ENCODE measurements around the gene GLYR1.
"Not testable (repeated sequence)": the region's sequence is repeated elsewhere in the genome, so short reads cannot be mapped to it uniquely, and the experiment has no call there.

The GLYR1 gene

DNA sequence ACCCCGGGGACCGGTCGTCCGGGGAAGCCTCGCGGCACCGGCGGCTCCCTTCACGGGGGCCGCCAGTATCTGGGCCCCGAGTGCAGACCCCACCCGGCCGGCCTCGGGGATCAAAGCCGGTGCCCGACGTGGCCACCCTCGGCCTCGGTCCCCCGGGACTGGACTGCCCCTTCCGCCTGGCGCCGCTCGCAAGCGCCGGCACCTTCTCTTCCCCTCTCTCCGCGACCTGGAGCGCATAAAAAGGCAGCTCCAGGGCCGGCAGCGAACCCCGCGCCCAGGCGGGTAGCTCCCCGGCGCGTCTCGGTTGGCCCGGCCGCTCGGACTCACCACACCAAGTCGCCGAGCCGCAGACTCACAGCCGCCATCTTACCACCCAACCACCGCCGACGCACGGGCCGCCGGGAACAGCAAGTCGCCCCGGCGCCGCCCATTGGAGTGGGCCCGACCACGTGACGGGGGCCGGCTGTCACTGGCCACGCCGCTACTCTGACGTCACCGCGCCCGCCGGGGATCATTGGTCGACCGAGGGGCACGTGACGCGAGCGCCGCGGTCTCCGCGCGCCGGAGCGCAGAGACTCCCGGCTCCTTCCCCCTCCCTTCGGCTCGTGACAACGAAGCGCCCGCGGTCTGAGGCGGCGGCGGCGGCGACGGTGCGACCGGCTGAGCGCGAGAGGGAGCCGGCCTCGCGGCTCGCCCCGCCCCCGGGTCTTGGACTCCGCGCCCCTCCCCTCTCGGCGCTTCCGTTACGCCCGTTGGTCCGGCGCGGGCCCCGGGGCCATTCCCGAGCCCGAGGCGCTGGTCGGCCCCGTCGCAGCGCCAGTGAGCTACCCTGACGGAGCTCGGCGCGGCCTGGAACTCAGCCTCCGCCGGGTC, at the start of gene GLYR1, which contains the start of gene UBN1:
Gene GLYR1, minus strand, starts transcription at position 388 of the 873 bp plus-strand sequence. Its CDS starts 23 bp downstream, at position 365.
Gene UBN1, plus strand, starts transcription at position 581 of the 873 bp plus-strand sequence. CDS start 5,437 bp downstream, outside the sequence.
- peak; percentile 99 for DNase-seq

DNA sequence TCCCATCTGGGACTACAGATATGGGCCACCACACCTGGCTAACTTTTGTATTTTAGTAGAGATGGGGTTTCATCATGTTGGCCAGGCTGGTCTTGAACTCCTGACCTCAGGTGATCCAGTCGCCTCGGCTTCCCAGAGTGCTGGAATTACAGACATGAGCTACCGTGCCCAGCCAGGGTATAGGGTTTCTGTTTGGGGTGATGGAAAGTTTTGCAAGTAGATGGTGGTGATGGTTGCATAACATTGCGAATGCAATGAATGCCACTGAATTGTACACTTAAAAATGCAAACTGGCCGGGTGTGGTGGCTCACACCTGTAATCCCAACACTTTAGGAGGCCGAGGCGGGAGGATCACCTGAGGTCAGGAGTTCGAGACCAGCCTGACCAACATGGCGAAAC, 49.7 kb upstream of the GLYR1 start:
- DNase-seq: not testable (repeated sequence)

DNA sequence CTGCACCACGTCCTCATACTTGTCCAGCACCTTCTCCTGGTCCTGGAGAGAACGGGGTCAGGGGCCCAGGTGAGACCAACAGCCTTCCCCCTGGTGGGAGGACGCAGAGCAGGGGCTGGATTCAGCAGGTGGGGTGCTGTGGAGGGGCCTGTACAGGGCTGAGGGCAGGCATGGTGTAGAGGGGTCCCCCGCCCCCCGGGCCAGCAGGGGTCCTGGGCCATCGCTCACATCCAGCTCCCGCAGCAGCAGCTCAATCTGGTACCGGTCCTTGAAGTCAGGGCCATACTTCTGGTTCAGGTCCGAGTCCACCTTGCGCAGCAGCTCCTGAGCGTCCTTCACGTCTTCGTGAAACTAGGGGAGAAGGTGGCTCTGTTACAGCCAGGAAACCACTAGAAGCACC, 48.3 kb upstream of the GLYR1 start:
- DNase-seq: no peak

DNA sequence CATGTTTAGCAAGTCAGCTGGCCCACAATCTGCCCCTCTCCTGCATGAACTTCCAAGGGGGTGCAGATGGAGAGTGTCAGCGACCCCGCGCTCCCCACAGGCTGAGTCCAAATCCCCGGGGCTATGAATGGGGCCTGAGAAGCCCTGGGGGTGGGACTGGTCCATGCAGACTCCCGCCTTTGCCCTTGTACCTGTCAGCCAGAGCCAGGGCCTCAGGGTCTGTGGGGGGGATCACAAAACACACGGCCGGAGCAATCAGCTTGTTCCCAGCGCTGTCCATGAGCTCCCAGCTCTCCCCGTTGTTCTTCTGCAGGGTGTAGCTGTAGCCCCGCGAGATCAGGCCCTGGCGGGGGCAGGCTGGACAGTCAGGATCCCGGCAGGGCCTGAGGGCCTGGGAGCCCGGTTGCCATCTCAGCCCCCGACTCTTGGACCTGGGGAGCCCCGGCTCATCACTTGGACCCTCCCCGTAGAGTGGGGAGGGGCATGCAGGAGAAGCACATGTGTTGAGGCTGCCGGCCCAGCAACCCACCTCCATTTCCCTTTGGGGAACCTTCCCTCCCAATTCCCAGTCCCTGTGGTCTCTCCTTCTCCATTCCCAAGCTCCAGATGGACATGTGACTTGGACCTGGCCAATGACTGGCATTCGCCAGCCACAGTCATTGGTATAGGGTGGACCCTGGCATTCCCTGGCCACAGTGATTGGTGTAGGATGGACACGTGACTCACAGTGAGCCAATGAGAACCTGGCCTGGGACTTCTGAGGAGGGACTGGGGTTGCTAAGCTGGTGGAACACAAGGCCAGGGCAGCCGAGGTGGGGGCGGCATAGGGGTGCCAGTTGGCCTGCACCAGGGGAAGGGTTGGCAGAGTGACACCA, 47.4 kb upstream of the GLYR1 start:
- DNase-seq: no peak

DNA sequence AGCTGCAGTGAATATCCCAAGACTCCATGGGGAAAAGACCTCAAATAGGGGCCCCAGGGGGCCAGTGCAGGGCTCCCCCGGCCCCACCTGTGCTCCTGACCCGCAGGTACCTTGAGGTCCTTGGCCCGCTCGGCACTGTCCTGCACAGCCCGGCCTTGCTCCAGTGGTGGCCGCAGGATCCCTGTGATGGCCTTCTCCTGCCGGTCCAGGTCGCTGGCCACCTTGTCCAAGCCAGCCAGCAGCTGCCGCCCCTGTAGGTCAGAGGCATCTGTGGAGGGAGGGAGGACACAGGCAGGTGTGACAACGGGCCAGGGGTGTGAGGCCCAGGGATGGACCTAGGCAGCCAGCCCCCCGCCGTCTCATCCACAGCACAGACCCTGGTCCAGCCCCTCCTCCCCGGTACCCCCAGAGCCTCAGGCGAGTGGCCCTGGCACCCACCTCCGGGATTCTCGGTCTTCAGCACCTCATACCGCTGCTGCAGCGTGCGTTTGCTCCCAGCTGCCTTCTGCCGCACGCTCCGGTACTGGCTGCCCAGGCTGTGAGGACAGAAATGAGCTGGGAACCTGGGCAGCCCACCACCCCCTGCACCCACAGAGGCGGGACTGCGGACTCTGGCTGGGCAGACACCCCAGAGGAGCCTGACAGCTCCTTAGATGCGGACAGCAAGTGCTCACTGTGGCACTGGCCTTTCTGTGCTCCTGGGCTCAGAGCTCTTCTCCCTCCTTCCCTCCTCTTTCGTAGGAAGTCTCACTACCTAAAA, 46.2 kb upstream of the GLYR1 start:
- DNase-seq: no peak

DNA sequence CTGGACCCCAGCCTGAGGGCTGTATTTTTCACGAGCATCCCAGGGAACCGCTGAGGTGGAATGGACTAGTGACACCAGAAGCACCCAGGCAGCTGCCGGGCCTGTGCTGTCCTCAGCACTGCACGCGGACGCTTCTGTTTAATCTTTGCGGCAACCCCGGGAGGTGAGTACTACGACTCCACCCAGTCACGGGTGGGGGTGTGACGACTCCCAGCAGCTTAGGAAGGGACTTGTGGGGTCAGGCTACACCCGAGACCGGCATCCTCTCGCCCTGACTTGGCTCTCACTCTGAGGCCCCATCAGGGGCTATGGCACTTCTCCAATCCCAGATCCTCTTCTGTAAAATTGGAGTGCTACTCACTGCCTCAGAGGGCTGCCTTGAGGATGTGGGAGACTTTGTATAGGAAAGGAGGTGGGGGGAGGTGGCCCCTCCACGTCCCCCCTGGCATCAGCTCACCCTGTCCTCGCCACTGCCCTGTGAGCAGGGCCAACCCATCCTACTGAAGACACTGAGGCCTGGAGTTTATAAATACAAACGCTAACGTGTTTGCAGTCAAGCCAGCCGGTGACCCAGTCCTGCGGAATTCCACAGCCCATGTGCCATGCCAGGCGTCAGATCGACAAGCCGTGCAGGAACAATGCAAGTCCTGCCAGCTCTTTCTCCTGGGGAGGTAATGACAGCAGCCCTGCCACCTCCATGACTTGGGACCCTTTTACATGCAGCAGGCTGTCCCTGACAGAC, 45.4 kb upstream of the GLYR1 start:
- no peak for DNase-seq

DNA sequence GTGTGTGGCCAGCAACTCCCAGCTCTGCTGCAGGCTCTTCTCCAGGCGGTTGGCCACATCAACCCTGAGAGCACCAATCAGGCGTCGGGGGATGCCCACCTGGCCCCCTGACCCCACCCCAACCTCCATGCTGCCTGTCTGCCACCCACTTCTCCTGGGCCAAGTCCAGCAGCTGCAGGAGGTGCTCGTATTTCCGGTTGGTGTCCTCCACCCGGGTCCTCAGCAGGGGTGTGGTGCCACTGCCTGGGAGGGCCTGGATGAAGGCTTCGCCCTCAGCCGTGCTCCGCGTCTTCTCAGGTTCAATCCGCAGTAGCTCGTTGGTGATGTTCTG, 44.8 kb upstream of the GLYR1 start:
- DNase-seq: peak; percentile 41

DNA sequence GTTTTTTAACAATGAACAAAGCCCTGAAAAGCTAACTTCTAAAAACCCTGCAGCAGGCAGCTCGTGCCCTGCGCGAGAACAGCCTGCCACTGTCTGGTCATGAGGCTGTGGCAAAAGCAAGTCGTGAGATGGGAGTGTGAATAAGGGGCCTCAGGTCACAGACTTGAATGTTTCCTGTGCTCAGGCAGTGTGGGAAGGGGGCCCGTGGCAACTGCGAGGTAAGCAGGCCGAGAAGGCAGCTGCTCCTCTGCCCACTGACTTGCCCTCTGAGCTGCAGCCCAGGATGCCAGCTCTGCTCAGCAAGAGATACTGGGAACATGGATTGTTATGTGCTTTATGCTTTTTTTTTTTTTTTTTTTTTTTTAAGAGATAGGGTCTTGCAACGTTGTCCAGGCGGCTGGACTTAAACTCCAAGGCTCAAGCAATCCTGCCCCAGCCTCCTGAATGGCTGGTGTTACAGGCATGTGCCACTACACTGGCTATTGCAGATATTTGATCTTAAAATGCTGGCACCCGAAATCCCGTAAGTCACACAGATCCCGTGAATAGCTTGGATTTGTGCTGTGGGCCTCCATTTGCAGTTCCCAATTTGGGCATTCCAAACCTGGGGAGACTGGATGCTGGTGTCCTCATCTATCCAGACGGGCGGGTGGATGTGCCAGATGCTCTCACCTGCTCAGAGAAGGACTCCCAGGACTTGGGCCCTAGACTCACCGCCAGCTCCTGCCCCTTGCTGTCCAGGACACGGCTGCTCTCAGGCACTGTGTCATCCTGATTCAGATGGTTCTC, 44.2 kb upstream of the GLYR1 start:
- DNase-seq: no peak

DNA sequence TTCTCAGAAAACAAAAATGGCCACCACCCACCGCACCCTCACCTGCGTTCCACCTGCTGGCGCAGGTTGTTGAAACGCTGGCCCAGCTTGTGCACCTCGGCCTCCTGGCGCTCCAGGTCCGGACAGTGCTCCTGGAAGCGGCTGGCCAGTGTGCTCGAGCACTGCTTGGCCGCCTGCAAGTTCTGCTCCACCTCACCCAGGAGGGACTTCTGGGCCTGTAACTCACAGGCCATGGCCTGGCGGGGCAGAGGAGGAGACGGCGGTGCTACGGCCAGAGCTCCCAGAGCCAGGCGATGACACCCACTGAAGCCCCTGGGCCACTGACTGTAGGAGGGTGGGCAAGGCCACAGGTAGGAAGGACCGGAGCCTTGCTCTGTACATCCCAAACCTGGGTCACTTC, 43.6 kb upstream of the GLYR1 start:
- no peak for DNase-seq

DNA sequence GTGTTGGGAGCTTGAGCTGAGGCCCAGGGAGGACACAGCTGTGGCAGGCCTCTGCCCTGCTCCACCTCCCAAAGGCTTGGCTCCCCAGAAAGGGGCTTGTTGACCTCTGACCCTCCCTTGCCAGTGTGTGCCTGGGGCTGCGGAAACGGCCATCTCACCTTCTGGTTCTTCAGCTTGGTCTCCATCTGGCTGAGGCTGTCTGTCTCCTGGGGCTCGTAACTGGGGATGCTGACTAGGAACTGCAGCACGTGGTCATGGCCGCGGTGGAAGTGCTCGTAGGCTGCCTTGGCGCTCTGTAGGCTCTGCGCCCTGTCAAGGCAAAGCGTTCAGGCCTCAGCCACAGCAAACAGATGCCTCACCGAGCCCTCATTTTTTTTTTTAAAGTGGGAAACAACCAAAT, 42.9 kb upstream of the GLYR1 start:
- no peak for DNase-seq

DNA sequence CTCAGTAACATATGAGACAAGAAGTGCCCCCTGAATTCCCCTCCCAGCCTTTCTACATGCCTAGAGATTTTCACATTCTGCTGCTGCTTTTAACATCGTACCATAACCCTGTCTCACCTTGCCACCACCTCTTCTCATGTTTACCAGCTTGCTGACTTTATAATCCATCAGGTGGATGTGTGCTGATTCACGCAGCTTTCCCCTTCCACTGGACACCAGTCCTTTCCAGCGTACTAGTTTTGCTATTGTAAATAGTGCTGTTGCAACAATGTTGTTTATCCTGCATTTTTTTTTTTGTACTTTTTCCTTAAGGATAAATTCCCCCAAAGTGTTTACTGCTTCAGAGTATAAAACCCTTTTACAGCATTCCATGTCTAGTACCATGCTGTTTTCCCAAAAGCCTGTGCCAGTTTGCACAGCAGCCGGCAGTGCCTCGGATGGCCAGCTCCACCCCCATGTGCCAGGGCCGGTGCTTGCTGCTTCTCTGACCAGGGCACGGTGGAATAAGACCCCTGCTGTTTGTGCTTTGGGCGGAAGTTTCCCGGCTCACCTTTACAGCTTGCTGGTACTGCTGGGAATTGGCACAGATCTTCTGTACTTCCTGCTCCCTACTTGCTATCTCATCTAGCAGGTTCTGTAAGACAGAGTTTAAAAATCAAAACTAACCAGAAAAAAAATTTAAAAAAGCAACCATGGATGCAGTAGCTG, 41.5 kb upstream of the GLYR1 start:
- DNase-seq: peak; percentile 40

DNA sequence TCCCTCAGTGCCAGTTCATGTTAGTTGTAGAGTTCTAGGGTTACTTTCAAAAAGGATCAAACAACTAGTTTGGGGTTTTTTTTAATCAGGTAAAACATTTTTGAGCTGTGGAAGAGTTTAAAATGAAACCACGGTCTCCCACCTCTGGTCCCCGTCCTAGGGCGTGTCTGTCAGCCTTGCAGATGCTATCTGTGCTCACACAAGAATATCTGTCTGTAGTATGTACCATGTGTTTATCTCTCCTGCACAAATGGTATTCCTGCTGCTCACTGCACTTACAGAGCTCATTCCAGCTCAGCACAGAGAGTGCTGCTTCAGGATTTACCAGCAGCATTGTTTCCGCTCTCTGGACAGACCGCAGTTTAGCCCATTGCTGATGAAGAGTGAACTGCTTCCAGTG, 39.1 kb upstream of the GLYR1 start:
- DNase-seq: no peak

DNA sequence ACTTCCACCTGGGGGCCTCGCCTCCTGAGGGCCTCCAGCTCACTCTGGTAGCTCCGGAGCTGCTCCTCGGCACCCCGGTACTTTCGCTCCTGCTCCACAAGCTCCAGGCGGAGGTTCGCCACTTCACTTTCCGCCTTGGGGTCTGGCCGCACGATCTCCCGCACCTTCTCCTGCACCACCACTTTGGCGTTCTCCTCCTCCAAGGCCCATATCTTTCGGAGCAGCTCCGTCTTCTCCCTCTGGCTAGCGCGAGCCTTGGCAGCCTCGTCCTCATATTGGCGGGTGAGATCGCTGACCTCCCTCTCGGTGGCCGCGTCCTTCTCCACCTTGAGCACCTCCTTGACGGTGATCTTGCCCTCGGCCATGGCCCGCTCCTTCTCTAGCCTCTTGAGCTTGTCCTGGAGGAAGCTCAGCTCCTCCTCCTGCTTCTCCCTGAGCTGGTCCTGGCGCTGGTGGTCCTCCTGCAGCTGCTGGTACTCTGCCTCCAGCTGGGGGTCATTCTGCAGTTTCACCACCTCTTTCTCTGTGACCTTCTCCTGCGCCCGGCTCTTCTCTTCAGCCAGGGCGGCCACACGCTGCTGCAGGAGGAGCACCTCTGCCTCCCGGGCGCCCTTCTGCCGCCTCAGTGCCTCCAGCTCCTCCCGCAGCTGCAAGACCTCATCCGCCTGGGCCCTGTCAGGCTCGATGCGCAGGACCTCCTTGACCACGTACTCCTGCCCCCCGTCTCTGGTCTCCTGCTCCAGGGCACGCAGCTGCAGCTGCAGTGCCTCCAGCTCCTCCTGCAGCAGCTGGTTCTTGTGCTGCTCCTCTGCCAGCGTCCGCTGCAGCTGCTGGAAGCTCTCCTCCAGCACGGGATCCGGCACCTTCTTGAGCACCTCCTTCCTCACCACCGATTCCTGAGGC, 38.1 kb upstream of the GLYR1 start:
- DNase-seq: no peak

DNA sequence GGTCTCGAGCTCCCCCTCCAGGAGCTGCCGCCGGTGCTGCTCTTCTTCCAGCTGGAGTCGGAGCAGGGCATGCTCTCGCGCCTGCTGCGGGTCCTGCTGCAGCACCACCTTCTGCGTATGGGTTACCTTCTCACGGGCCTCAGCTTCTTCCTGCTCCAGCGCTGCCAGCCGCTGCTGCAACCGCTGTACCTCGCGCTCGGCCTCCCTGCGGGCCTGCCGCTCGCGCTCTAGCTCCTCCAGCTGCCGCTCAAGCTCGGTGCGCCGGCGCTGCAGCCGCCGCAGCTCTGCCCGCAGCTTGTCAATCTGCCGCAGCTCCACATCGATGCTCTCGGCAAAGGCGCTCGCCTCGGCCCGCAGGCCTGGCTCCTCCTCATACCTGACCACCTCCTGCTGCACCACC, 37.1 kb upstream of the GLYR1 start:
- DNase-seq: no peak

DNA sequence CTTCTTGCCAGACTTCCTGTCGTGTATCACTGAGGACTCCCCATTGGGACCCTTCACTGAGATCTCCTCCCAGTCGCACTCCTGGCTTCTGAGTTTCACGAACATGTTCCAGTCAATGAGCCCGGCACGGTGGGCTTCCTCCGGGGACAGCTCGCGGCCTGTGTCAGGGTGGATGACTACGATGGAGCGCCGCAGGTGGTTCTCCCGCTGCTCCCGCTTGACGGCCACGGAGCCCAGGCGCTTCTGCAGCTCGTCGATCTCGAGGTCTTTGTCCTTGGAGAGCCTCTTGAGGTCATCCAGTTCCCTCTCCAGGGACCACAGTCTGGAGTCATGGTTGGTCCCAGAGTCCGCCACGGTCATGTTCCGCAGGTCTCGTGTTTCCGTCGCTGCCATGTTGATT, 36.4 kb upstream of the GLYR1 start:
- no peak for DNase-seq

DNA sequence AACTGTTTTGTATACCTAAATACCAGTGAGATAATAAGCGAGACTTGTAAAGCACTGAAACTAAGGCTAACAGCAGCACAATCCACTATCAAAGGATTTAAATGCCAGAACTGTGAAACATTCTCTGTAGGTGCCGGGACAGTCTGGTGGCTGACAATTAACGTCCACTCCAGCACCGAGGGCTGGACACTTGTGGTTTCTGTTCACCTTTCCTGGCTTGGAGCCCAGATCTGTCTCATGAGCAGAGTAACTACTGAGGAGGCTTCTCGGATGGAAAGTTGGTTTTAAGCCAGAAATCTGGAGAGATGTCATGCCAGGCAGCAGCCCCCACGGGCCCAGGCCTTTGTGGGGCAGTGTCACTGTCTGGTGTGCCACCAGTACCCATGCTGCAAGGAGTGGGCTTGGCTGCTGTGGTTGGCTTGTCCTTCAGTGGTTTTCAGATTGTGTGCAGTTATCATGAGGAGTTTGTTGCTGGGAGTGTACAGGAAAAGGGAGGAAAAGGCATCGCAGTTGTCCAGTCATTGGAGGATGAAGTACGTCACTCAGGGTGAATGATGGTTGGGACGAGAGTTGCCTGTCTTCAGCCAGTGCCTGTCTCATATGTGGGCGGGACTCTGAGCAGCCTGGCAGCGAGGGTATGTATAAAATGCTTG, 35.7 kb upstream of the GLYR1 start:
- DNase-seq: peak; percentile 30

DNA sequence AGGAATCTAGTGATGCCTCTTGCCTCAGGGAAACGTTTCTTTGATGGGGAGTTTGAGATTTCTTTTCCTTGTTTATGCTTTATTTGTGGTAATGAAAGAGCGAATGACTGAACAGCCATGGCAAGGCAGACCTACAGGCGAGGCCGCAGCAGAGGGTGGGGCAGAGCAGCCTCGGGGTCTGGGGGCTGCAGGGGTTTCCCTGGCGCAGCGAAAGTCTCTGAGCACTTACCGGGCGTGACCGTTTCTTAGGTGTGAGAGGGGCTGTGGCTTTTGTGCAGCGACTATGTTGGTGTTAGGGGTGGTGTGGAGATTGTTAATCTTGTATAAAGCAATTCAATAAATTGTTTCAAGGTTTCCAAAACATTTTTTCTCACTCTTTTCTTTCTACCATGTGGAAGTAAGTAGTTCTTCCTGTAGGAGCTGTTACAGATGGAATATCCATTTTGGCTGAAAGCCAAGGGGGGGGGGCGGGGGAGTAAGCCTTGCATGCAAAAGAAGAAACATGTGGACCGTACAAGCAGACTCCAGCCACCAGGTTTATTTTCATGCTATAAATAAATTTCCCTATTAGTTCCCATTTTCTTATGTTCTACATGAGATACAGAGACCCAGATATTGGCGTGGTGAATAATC, 35.0 kb upstream of the GLYR1 start:
- peak; percentile 15 for DNase-seq

DNA sequence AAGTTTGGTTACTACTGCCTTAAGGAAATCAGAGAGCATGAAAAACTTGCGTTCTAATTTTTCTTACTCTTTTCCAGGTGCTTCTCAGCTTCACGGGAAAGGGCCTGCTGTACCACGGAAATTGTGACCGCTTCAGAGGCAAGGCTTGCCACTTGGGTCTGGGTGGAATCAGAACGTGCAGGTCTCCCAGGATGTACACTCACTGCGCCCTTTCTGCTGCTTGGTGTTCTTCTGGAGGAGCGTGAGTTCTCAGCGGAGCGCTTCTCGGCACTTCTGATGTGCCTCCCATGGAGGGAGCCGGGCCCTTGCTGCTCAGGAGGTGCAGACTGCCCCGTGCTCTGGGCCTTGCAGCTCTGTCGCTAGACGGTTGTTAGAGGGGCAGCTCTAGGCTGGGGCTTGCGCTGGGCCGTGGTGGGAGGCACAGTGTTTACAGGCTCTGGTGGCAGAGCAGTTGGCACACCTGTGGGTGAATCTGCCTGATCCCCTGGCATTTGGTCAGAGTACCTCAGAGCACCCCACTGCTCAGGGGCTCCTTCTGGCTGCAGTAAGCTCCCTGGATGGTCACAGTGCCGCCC, 33.0 kb upstream of the GLYR1 start:
- no peak for DNase-seq

Data from NCI-H69 (cell line).